ENCODE measurements around the gene RAPGEF6. TPM values are rescaled to one million over a fixed set of nuclear protein-coding genes. Genes with fewer than 3 reads are reported as not detected.

RAPGEF6 gene
- polyA plus RNA-seq, 1 experiment: 13.1 TPM

GRCh38 chr5:131396630-131397273, 238.3 kb downstream of the RAPGEF6 start:
- POLR2A ChIA-PET: no interaction called here
- Histone ChIP-seq H3K27ac (ENCODE audit: low read depth, low read length) (no peak overlapping the region), H3K27me3 (ENCODE audit: control insufficient read depth, insufficient read depth, low read length) (no peaks in the 10 kb centered on the region), H3K9me3 (ENCODE audit: control insufficient read depth, insufficient read depth, low read length) (no peaks in the 10 kb centered on the region; the same call in none of the 2 replicates), H3K4me3 (ENCODE audit: low read depth, low read length) (no peak overlapping the region)
- no peak for TF ChIP-seq CTCF (IDR thresholded peaks at IDR 0.05; ENCODE audit: low read depth, low read length)
- CTCF ChIA-PET: interaction anchor here (0.9 kb wide), 1 partner anchor 15 kb away, joined by 4 read pairs; no protein-coding TSS in a partner anchor
- no peak for DNase-seq (ENCODE audit: low read depth, low spot score)

GRCh38 chr5:131396015-131396414, 239.0 kb downstream of the RAPGEF6 start:
- no peaks in the 10 kb centered on the region for H3K27me3 ChIP-seq (ENCODE audit: control insufficient read depth, insufficient read depth, low read length)
- H3K27ac ChIP-seq (ENCODE audit: low read depth, low read length): no peak overlapping the region
- ChIA-PET POLR2A (no interaction called here), CTCF (interaction anchor here (0.7 kb wide), 1 partner anchor 928 kb away, joined by 4 read pairs; no protein-coding TSS in a partner anchor)
- H3K9me3 ChIP-seq (ENCODE audit: control insufficient read depth, insufficient read depth, low read length): no peaks in the 10 kb centered on the region
- no peak for DNase-seq (ENCODE audit: low read depth, low spot score)
- H3K4me3 ChIP-seq (ENCODE audit: low read depth, low read length): no peak overlapping the region
- TF ChIP-seq CTCF (IDR thresholded peaks at IDR 0.05; ENCODE audit: low read depth, low read length): no peak

- H3K27me3 ChIP-seq (ENCODE audit: control insufficient read depth, insufficient read depth, low read length): no peaks in the 10 kb centered on the region
- no peak overlapping the region for H3K4me3 ChIP-seq (ENCODE audit: low read depth, low read length)
- no peak overlapping the region for H3K27ac ChIP-seq (ENCODE audit: low read depth, low read length)
- no peaks in the 10 kb centered on the region for H3K9me3 ChIP-seq (ENCODE audit: control insufficient read depth, insufficient read depth, low read length)
- DNase-seq (ENCODE audit: low read depth, low spot score): no peak
- TF ChIP-seq CTCF (IDR thresholded peaks at IDR 0.05; ENCODE audit: low read depth, low read length): no peak
- CTCF ChIA-PET: no interaction called here
- POLR2A ChIA-PET: no interaction called here
Observed at GRCh38 chr5:131394128-131394527, 240.9 kb downstream of the RAPGEF6 start.

GRCh38 chr5:131393498-131393968, 241.5 kb downstream of the RAPGEF6 start:
- Histone ChIP-seq H3K9me3 (ENCODE audit: control insufficient read depth, insufficient read depth, low read length) (no peaks in the 10 kb centered on the region), H3K27me3 (ENCODE audit: control insufficient read depth, insufficient read depth, low read length) (no peaks in the 10 kb centered on the region), H3K4me3 (ENCODE audit: low read depth, low read length) (no peak overlapping the region), H3K27ac (ENCODE audit: low read depth, low read length) (no peak overlapping the region)
- ChIA-PET CTCF (no interaction called here), POLR2A (no interaction called here)
- no peak for TF ChIP-seq CTCF (IDR thresholded peaks at IDR 0.05; ENCODE audit: low read depth, low read length)
- DNase-seq (ENCODE audit: low read depth, low spot score): no peak

- Histone ChIP-seq H3K9me3 (ENCODE audit: control insufficient read depth, insufficient read depth, low read length) (no peaks in the 10 kb centered on the region), H3K27ac (ENCODE audit: low read depth, low read length) (no peak overlapping the region), H3K27me3 (ENCODE audit: control insufficient read depth, insufficient read depth, low read length) (no peaks in the 10 kb centered on the region), H3K4me3 (ENCODE audit: low read depth, low read length) (no peak overlapping the region)
- POLR2A ChIA-PET: no interaction called here
- DNase-seq (ENCODE audit: low read depth, low spot score): no peak
- CTCF ChIA-PET: no interaction called here
- TF ChIP-seq CTCF (IDR thresholded peaks at IDR 0.05; ENCODE audit: low read depth, low read length): no peak
Observed at GRCh38 chr5:131392466-131393095, 242.4 kb downstream of the RAPGEF6 start.
